H7 (cell line): ENCODE results near the gene RAI1. TPM values are rescaled to one million over a fixed set of nuclear protein-coding genes. Genes with fewer than 3 reads are reported as not detected.

Source experiments
- DNase-seq: peaks from one replicate; pipeline ENCODE4 v3.0.0; 2012
- H3K27me3 ChIP-seq: 2 replicates; pipeline ENCODE4 v1.6.0; 2011; ENCODE audit warnings: mild to moderate bottlenecking, low read length; ENCODE audit not compliant: control insufficient read depth, insufficient read depth
- H3K36me3 ChIP-seq: replicated peaks from 2 replicates; pipeline ENCODE4 v1.5.1; 2011; ENCODE audit warnings: low read length; ENCODE audit not compliant: control insufficient read depth, insufficient read depth
- H3K4me3 ChIP-seq: 2 replicates; pipeline ENCODE4 v1.5.1; 2011; ENCODE audit warnings: low read depth, mild to moderate bottlenecking, control low read depth, low read length, moderate library complexity; ENCODE audit not compliant: insufficient read depth
- total RNA-seq: library from RNA; depleted of rRNA; stranded (reverse); fragments of >200 nt; shearing (Covaris generic); gene quantifications from 2 replicates; pipeline ENCODE4 v1.2.3, GENCODE V29; 2014

RAI1 gene
- total RNA-seq, 1 experiment from 2014 or later = 11.3 TPM

- Histone ChIP-seq H3K36me3 (no peaks in the 10 kb centered on the region), H3K27me3 (no peaks in the 10 kb centered on the region), H3K4me3 (no peak overlapping the region)
- no peak for DNase-seq
Observed at GRCh38 chr17:17755715-17756114, 74.5 kb downstream of the RAI1 start.

- DNase-seq = no peak
- Histone ChIP-seq H3K4me3 (no peak overlapping the region), H3K27me3 (no peaks in the 10 kb centered on the region), H3K36me3 (no peaks in the 10 kb centered on the region)
Observed at GRCh38 chr17:17757391-17757791, 76.1 kb downstream of the RAI1 start.

GRCh38 chr17:17757956-17758845, 76.9 kb downstream of the RAI1 start:
- DNase-seq = no peak
- Histone ChIP-seq H3K36me3 (no peaks in the 10 kb centered on the region), H3K4me3 (no peak overlapping the region), H3K27me3 (no peaks in the 10 kb centered on the region)

DNA sequence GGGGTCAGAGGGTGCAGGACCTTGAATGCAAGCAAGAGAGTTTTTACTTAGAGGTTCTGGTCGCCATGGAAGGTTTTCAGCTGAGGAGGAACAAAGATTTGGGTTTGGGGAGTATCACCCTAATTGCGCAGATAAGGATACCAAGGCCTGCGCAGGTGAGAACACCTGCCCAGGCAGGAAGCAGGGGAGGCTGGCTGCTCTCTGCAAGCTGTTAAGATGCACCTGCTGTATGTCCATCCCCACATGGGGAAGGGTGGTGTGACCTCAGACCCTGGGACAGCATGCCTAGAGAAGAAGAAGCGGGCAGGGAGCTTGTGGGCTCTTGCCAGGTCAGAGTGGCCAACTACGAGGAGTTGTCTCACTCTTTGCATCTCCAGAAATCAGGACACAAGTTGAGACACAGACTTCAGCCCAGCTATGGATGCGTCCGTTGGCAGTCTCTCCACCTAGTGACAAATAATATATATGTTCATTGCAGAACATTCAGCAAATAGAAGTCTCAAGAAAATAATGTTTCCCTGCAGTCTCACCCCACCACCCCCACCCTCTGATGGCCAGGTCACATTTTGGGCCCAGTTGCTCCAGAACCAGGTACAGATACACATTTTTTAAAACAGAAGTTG, 77.8 kb downstream of the RAI1 start:
- H3K4me3 ChIP-seq = no peak overlapping the region
- no peak for DNase-seq
- no peaks in the 10 kb centered on the region for H3K36me3 ChIP-seq
- H3K27me3 ChIP-seq = no peaks in the 10 kb centered on the region

GRCh38 chr17:17760350-17760749, 79.1 kb downstream of the RAI1 start:
- DNase-seq = no peak
- Histone ChIP-seq H3K4me3 (no peak overlapping the region), H3K36me3 (no peaks in the 10 kb centered on the region), H3K27me3 (no peaks in the 10 kb centered on the region)

DNA sequence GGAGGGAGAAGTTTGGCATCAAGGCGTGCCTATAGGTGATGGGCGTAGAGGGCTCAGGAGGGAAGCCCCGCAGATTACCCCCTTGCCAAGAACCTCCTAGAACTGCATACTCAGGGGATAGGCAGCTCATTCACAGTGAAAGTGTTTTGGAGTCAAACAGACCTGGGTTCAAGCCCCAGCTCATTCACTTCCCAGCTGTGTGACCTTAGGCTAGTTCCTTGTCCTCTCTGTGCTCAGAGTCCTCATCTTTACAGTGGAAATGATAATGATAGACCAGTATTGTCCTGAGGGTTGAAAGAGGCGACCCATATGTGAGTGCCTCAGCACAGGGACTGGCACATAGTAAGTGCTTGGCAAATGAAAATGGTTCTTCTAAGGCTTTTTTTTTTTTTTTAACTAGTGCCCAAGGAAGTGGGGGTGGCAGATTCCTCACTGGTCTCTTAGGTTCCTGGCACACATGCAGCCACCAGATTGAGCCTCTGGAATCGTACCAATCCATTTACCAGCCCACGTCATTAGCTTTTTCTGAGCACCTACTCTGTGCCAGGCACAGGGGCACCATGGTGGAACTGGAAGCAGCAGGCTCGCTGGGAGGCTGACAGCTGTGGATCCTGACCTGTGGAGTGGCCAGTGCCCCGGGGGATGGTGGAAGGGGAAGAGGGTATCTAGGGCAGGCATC, 79.8 kb downstream of the RAI1 start:
- Histone ChIP-seq H3K36me3 (no peaks in the 10 kb centered on the region), H3K4me3 (no peak overlapping the region), H3K27me3 (no peaks in the 10 kb centered on the region)
- no peak for DNase-seq

- Histone ChIP-seq H3K36me3 (no peaks in the 10 kb centered on the region), H3K27me3 (no peaks in the 10 kb centered on the region)
- DNase-seq = no peak
Observed at GRCh38 chr17:17761894-17762743, 80.9 kb downstream of the RAI1 start.

GRCh38 chr17:17762744-17763105, 81.5 kb downstream of the RAI1 start:
- Histone ChIP-seq H3K36me3 (no peaks in the 10 kb centered on the region), H3K4me3 (no peak overlapping the region), H3K27me3 (no peaks in the 10 kb centered on the region)
- DNase-seq = no peak

More at GRCh38 chr17:17761894-17762743, 80.9 kb downstream of the RAI1 start:
- H3K4me3 ChIP-seq = no peak overlapping the region

- H3K36me3 ChIP-seq = no peaks in the 10 kb centered on the region
- H3K4me3 ChIP-seq = no peak overlapping the region
- no peak for DNase-seq
- no peaks in the 10 kb centered on the region for H3K27me3 ChIP-seq
Observed at GRCh38 chr17:17763136-17763535, 81.9 kb downstream of the RAI1 start.

- H3K27me3 ChIP-seq = no peaks in the 10 kb centered on the region
- no peaks in the 10 kb centered on the region for H3K36me3 ChIP-seq
- H3K4me3 ChIP-seq = no peak overlapping the region
- no peak for DNase-seq
Observed at GRCh38 chr17:17763734-17764133, 82.5 kb downstream of the RAI1 start.

- H3K27me3 ChIP-seq = no peaks in the 10 kb centered on the region
- no peak overlapping the region for H3K4me3 ChIP-seq
- no peak for DNase-seq
- H3K36me3 ChIP-seq = no peaks in the 10 kb centered on the region
Observed at GRCh38 chr17:17765359-17766076, 84.3 kb downstream of the RAI1 start.

DNA sequence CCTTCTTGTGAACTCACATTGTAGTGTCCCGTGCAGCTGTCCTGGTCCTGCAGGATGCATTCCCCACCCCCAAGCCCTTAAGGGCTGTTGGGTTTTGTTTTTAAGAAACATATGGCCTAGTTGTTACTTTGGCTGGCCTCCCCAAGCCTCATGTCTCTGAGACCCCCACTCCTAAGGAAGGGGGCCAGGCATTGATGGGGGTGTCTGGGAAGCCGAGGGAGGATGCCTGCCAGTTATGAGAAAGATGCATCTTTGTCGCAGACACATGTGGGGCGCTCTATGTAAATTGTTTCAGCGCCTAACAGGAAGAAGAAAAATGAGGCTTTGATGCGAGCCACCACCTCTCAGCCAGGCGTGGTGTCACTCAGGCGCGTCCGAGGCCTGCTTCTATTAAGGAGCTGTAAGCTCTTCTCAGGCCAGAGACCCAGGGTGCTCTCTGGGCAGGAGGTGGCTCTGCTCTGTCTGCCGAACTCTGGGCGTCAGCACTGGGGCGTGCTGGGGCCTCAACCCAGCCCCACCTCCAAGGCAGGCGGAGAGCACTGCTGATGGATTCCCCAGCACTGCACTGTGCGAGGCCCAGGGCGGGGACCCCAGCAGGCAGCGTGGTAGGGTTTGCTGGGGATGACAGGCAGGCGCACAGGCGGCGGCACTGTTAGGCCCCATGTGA, 85.0 kb downstream of the RAI1 start:
- Histone ChIP-seq H3K36me3 (no peaks in the 10 kb centered on the region), H3K4me3 (no peak overlapping the region), H3K27me3 (no peaks in the 10 kb centered on the region)
- DNase-seq = no peak

- Histone ChIP-seq H3K27me3 (no peaks in the 10 kb centered on the region), H3K4me3 (no peak overlapping the region), H3K36me3 (no peaks in the 10 kb centered on the region)
- no peak for DNase-seq
Observed at GRCh38 chr17:17766744-17767120, 85.5 kb downstream of the RAI1 start.
